Measurements from ENCODE around the gene SNX13.

GRCh38 chr7:17934094-17934493, 6.2 kb downstream of the SNX13 start:
- TF ChIP-seq FOXM1 (IDR thresholded peaks at IDR 0.05; ENCODE audit: borderline replicate concordance) (no peak), FOXA1 (IDR thresholded peaks at IDR 0.05) (no peak), NFRKB (IDR thresholded peaks at IDR 0.05) (no peak), CTBP1 (IDR thresholded peaks at IDR 0.05; ENCODE audit: borderline replicate concordance) (no peak), SUZ12 (IDR thresholded peaks at IDR 0.05) (no peak), ELF4 (IDR thresholded peaks at IDR 0.05) (no peak), ARNT (IDR thresholded peaks at IDR 0.05) (no peak), BHLHE40 (IDR thresholded peaks at IDR 0.05; ENCODE audit: borderline replicate concordance) (no peak), SP1 (IDR thresholded peaks at IDR 0.05) (no peak), HDGF (IDR thresholded peaks at IDR 0.05; ENCODE audit: borderline replicate concordance) (no peak), FOXK2 (IDR thresholded peaks at IDR 0.05) (no peak), LEF1 (IDR thresholded peaks at IDR 0.05; ENCODE audit: borderline replicate concordance) (no peak), PKNOX1 (IDR thresholded peaks at IDR 0.05) (no peak)
